ENCODE data around the gene RUNX1.

DNA sequence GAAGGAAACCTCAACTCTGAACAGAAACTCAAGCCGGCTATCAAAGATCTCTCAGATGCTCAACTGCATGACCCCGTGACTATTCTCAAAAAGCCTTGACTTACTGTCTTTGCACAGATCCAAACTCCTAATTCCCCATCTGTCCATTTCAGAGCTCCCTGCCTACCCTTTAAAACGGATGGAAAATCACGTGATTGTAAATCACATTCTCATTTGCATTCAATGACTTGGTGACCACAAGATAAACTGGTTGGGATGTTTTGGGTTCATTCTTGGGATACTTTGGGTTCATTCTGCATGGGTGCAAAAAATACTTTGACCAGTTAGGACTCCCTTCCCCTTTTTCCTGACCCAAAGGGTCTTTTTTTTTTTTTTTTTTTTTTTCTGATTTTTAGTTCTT, 41.3 kb upstream of the RUNX1 start:
- no peak for TF ChIP-seq SUPT20H (IDR thresholded peaks at IDR 0.05; ENCODE audit: borderline replicate concordance, control insufficient read depth, low read depth, low read length)
- TF ChIP-seq, protein P1, sequence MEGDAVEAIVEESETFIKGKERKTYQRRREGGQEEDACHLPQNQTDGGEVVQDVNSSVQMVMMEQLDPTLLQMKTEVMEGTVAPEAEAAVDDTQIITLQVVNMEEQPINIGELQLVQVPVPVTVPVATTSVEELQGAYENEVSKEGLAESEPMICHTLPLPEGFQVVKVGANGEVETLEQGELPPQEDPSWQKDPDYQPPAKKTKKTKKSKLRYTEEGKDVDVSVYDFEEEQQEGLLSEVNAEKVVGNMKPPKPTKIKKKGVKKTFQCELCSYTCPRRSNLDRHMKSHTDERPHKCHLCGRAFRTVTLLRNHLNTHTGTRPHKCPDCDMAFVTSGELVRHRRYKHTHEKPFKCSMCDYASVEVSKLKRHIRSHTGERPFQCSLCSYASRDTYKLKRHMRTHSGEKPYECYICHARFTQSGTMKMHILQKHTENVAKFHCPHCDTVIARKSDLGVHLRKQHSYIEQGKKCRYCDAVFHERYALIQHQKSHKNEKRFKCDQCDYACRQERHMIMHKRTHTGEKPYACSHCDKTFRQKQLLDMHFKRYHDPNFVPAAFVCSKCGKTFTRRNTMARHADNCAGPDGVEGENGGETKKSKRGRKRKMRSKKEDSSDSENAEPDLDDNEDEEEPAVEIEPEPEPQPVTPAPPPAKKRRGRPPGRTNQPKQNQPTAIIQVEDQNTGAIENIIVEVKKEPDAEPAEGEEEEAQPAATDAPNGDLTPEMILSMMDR (IDR thresholded peaks at IDR 0.05 in 2 of 3, conservative IDR thresholded peaks at IDR 0.05 in 1 of 3; ENCODE audit: control insufficient read depth in 2 of 3, extremely low read depth in 1 of 3, insufficient read depth in 1 of 3, low read depth in 3 of 3, low read length in 3 of 3): no peak
- no peak for TF ChIP-seq BACH1 (IDR thresholded peaks at IDR 0.05; ENCODE audit: borderline replicate concordance)
- no peak for TF ChIP-seq YY1 (IDR thresholded peaks at IDR 0.05; ENCODE audit: low read depth, low read length)
- no peak for TF ChIP-seq HCFC1 (IDR thresholded peaks at IDR 0.05; ENCODE audit: low read length)
- TF ChIP-seq TARDBP (IDR thresholded peaks at IDR 0.05; ENCODE audit: borderline replicate concordance): no peak
- TF ChIP-seq ZNF384 (IDR thresholded peaks at IDR 0.05; ENCODE audit: borderline replicate concordance, low read depth, low read length): no peak
- TF ChIP-seq, protein P2, sequence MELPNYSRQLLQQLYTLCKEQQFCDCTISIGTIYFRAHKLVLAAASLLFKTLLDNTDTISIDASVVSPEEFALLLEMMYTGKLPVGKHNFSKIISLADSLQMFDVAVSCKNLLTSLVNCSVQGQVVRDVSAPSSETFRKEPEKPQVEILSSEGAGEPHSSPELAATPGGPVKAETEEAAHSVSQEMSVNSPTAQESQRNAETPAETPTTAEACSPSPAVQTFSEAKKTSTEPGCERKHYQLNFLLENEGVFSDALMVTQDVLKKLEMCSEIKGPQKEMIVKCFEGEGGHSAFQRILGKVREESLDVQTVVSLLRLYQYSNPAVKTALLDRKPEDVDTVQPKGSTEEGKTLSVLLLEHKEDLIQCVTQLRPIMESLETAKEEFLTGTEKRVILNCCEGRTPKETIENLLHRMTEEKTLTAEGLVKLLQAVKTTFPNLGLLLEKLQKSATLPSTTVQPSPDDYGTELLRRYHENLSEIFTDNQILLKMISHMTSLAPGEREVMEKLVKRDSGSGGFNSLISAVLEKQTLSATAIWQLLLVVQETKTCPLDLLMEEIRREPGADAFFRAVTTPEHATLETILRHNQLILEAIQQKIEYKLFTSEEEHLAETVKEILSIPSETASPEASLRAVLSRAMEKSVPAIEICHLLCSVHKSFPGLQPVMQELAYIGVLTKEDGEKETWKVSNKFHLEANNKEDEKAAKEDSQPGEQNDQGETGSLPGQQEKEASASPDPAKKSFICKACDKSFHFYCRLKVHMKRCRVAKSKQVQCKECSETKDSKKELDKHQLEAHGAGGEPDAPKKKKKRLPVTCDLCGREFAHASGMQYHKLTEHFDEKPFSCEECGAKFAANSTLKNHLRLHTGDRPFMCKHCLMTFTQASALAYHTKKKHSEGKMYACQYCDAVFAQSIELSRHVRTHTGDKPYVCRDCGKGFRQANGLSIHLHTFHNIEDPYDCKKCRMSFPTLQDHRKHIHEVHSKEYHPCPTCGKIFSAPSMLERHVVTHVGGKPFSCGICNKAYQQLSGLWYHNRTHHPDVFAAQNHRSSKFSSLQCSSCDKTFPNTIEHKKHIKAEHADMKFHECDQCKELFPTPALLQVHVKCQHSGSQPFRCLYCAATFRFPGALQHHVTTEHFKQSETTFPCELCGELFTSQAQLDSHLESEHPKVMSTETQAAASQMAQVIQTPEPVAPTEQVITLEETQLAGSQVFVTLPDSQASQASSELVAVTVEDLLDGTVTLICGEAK (IDR thresholded peaks at IDR 0.05; ENCODE audit: borderline replicate concordance): no peak

All from GM12878 (cell line).